DMS153 (cell line): ENCODE measurements around the gene LRRC4.

Experiments
- DNase-seq: peaks from one replicate; lab custom pipeline; 2025; lab: John Stamatoyannopoulos, UW

Gene LRRC4

DNA sequence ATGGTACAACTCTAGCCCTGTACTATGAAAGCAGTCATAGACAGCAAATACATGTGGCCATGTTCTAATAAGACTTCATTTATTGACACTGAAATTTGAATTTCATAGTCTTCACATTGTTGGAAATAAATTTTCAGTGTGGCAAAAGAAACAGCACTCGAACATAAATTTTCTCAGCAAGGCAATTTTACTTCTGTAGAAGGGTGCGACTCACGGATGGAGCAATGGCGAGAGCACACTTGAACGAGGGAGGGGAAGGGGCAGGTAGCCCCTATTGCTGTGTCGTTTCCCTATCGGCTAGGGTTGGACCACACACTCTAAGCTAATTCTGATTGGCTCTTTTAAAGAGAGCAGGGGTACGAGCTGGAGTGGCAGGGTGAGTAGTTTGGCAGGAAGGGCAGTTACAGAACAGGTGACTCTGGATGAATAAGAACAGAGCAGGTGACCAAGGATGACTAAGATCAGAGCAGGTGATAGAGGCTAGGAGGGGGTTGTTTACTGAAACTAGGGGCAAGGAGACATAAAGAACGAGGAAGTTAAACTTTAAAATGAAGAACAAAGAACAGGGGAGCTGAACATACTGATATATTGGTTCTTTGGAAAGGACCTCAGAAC, 52.0 kb downstream of the LRRC4 start:
- DNase-seq: no peak

DNA sequence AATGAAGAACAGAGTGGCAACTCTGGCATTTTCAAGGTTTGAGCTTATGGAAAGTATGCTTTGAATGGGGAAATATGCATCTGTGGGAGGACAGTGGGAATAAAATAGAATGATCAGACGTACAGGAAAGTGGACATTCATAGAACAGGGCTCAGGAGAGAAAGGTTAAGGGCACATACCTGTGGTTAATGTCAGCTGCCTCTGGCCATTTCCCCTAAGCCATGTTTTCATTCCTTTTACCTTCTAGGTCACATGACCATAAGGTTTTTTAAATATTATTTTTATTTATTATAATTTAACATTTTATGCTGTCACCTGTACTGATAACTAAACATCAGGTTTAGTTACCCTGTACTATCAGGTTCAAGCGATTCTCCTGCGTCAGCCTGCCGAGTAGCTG, 52.8 kb downstream of the LRRC4 start:
- DNase-seq: no peak
